Thymus (tissue), 11 donors: Measurements from ENCODE around the gene QRICH2. TPM values are rescaled to one million over a fixed set of nuclear protein-coding genes. Genes with fewer than 3 reads are reported as not detected.
"Not testable (repeated sequence)": the region's sequence is repeated elsewhere in the genome, so short reads cannot be mapped to it uniquely, and the experiment has no call there.

Experiments
- DNase-seq, 9 donors: peaks; one replicate each; pipeline ENCODE4 v3.0.0-alpha.2; 2013; ENCODE audit warnings: low spot score in 9 of 9, low read depth in 6 of 9, missing footprints in 1 of 9
- H3K27ac ChIP-seq, 2 donors: one replicate each; pipeline ENCODE4 v1.5.1; 2013; ENCODE audit warnings: control low read depth in 1 of 2, low read depth in 1 of 2, low read length in 1 of 2, mild to moderate bottlenecking in 1 of 2, moderate library complexity in 1 of 2
- H3K27me3 ChIP-seq, 2 donors: one replicate each; pipeline ENCODE4 v1.5.1; 2013; ENCODE audit warnings: low read length in 1 of 2; ENCODE audit not compliant: control insufficient read depth in 2 of 2, insufficient read depth in 1 of 2
- H3K36me3 ChIP-seq, 2 donors: one replicate each; pipeline ENCODE4 v1.5.1; 2013; ENCODE audit warnings: low read length in 1 of 2, mild to moderate bottlenecking in 1 of 2, moderate library complexity in 1 of 2; ENCODE audit not compliant: control insufficient read depth in 2 of 2, insufficient read depth in 2 of 2
- H3K4me1 ChIP-seq, 2 donors: one replicate each; pipeline ENCODE4 v1.5.1; 2013; ENCODE audit warnings: low read length in 2 of 2; ENCODE audit not compliant: control insufficient read depth in 2 of 2, insufficient read depth in 2 of 2
- H3K4me3 ChIP-seq, 2 donors: one replicate each; pipeline ENCODE4 v1.5.1; 2013; ENCODE audit warnings: low read length in 2 of 2, control low read depth in 1 of 2, mild to moderate bottlenecking in 1 of 2
- H3K9me3 ChIP-seq, 2 donors: one replicate each; pipeline ENCODE4 v1.5.1; 2013; ENCODE audit warnings: low read length in 1 of 2, mild to moderate bottlenecking in 1 of 2; ENCODE audit not compliant: control insufficient read depth in 2 of 2, insufficient read depth in 1 of 2
- WGBS: extraction: QIAGEN DNeasy Blood & Tissue Kit; methylation state at CpG from one replicate; pipeline ENCODE4 v1.1.7; 2013; 5-methylcytosine and 5-hydroxymethylcytosine counted together
- polyA plus RNA-seq: library from polyadenylated mRNA; stranded (reverse); fragments of 200-250 nt; gene quantifications from one replicate; pipeline ENCODE4 v1.2.3, GENCODE V29; 2013
- total RNA-seq: library from RNA; stranded (reverse); fragments of 120-200 nt; gene quantifications from one replicate; pipeline ENCODE4 v1.2.4, GENCODE V29; 2013
- donor health status: healthy.

QRICH2 gene
- total and polyA plus RNA-seq, 2 donors: 1.1 to 7.3 TPM

DNA sequence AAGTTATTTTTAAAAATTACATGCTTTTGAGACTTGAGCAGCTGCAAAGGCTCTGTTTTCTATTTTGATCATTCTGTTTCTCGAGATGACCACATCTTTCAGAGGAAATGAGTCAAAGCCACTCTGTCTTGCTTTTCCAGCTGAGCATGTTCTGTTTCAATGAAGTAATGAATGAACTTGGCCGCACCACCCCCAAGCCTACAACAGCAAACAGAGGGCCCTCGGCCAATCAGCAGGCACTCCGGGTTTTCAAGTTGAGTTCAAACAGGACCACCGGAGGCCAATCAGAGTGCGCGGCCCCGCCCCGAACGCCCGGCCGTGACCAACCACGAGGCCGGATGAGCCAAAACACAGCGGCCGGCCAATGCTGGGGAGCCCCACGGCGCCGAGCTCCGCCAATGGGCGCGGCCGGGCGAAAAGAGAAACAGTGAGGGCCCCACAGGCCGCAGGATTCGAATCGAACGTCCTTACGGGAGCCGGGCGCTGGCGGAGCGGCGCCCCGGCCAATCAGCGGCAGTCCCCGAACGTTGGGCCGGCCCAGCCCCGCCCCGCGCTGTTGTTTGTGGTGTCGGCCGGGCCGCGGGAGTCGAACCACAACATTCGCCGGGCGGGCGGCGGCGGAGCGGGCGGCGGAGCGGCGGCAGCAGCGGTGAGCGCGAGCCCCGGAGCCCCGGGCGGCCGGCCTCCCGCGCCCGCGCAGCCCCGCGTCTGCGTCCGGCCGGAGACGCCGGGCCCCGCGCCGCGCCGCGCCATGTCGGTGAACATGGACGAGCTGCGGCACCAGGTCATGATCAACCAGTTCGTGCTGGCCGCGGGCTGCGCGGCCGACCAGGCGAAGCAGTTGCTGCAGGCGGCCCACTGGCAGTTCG is 43.1 kb downstream of the QRICH2 start, which contains the start of gene UBALD2:
Gene UBALD2, plus strand, starts transcription at position 594 of the 869 bp plus-strand sequence. Its CDS starts 158 bp downstream, at position 752.
- Histone ChIP-seq H3K4me3 (peak within 1 kb of the TSS; percentile 77 to 99), H3K27ac (peak within 1 kb of the TSS; percentile 76 to 93), H3K27me3 (no peaks in the 10 kb centered on the region), H3K4me1 (peaks cover 37 to 71% of the 10 kb centered on the region in 2 donors), H3K36me3 (peaks cover 17 to 29% of the 10 kb centered on the region in 2 donors), H3K9me3 (peaks cover 0 to 4% of the 10 kb centered on the region in 2 donors)
- under 1% methylated on average over 94 of the region's 94 CpGs for WGBS
- peak; percentile 92 to 99 (median 96) for DNase-seq

DNA sequence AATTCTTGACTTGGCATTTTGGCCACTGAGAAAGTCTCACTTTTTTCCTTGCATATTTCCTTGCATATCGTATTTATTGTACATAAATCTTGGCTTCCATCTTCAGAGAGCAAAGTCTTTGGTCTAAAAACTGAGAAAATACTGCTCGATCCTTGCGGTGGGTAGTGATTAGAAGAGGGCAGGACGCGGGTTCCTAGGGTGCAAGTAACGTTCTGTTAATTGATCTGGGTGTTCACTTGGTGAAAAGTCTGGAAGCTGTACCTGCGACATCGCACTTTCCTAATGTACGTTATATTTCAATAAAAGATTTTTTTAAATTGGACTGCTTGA is 43.7 kb downstream of the QRICH2 start:
- peaks cover 14 to 23% of the 10 kb centered on the region in 2 donors for H3K36me3 ChIP-seq
- peaks cover 37 to 65% of the 10 kb centered on the region in 2 donors for H3K4me1 ChIP-seq
- H3K27ac ChIP-seq: peak overlapping the region; percentile 50 to 68
- H3K27me3 ChIP-seq: no peaks in the 10 kb centered on the region
- H3K9me3 ChIP-seq: peaks cover 0 to 4% of the 10 kb centered on the region in 2 donors
- H3K4me3 ChIP-seq: peak overlapping the region in 1 of 2 donors; percentile 1
- no peak for DNase-seq
- 83% methylated on average over 9 of the region's 9 CpGs for WGBS

DNA sequence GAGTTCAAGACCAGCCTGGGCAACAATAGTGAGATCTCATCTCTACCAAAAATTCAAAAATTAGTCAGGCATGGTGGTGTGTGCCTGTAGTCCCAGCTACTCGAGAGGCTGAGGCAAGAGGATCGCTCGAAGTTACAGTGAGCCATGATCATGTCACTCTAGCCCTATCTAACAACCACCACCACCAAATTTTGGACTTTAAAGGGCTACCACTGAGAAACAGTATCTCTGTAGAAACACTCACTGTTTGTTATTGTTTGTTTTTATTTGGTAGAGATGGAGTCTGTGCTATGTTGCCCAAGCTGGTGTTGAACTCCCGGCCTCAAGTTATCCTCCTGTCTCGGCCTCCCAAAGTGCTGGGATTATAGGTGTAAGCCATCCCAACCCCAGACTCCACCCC is 44.2 kb downstream of the QRICH2 start:
- H3K27me3 ChIP-seq: no peaks in the 10 kb centered on the region
- H3K9me3 ChIP-seq: no peaks in the 10 kb centered on the region
- no peak overlapping the region for H3K4me3 ChIP-seq
- 97% methylated on average over 5 of the region's 5 CpGs for WGBS
- no peak for DNase-seq
- peaks cover 9 to 18% of the 10 kb centered on the region in 2 donors for H3K36me3 ChIP-seq
- H3K4me1 ChIP-seq: peaks cover 34 to 60% of the 10 kb centered on the region in 2 donors
- peak overlapping the region in 1 of 2 donors; percentile 64 for H3K27ac ChIP-seq

DNA sequence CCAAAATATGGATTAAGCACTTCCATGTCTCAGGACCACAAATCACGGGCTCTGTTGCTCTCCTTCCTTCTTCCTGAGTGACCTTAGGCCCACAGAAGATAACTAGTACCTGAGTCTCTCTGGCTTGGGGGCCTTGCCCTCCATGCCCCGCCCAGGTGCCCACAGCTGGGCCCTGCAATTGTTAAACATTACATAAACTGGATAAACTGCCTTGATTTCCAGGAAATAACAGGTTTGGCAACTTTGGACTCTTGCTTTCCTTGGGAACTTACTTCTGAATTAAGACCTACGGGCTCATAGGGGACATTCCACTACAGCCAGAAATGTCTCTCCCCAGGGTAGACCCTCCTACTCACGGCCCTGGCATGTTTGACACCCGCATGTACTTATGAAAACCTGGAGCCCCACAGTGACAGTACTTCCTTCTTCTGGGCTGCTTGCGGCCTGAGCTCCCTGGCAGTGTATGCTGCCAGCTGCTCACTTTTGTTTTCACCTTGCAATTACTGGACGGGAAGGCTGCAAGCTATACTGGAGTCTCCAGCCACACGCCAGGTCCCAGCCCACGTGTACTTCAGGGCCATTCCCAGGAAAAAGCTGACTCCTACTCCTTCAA is 45.2 kb downstream of the QRICH2 start:
- Histone ChIP-seq H3K36me3 (peaks cover 0 to 10% of the 10 kb centered on the region in 2 donors), H3K9me3 (no peaks in the 10 kb centered on the region), H3K27ac (peak overlapping the region in 1 of 2 donors; percentile 39), H3K4me1 (peaks cover 24 to 49% of the 10 kb centered on the region in 2 donors), H3K27me3 (no peaks in the 10 kb centered on the region), H3K4me3 (no peak overlapping the region)
- WGBS: 29% methylated on average over 9 of the region's 9 CpGs
- DNase-seq: peak in 2 of 9 donors; percentile 48 to 71

DNA sequence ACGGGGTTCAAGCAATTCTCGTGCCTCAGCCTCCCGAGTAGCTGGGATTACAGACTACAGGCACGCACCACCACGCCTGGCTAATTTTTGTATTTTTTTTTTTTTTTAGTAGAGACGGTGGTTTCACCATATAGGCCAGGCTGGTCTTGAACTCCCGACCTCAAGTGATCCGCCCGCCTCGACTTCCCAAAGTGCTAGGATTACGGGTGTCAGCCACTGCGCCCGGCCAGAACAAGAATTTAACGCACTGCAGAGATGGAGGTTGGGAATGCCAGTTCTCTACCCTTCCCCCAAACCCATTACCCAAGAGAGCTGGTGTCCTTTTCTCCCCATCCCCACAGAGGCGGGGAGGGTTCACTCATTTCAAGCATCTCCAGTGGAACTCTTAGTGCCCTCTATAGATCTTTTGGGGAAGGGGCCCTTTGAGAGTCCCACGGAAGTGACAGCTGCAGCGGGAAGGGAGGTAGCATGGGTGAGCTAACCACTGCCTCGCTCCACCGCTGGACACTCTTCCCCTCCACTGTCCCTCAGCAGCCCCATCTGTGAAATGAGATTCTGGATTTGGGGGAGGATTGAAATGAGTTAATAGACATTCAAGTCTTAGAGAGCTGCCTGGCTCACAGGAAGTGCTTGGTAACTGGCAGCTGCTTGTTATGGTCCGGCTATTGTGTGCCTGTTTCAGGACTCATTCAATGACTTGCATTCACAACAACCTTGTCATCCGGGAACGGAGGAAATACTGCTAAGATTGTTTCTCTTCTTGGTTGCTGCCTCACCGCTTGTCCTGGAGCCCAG is 46.5 kb downstream of the QRICH2 start:
- DNase-seq: peak in 1 of 9 donors; percentile 58
- Histone ChIP-seq H3K36me3 (no peaks in the 10 kb centered on the region), H3K9me3 (no peaks in the 10 kb centered on the region), H3K27me3 (no peaks in the 10 kb centered on the region), H3K4me1 (peaks cover 13 to 38% of the 10 kb centered on the region in 2 donors), H3K27ac (peak overlapping the region in 1 of 2 donors; percentile 69), H3K4me3 (no peak overlapping the region)
- 77% methylated on average over 23 of the region's 23 CpGs for WGBS

DNA sequence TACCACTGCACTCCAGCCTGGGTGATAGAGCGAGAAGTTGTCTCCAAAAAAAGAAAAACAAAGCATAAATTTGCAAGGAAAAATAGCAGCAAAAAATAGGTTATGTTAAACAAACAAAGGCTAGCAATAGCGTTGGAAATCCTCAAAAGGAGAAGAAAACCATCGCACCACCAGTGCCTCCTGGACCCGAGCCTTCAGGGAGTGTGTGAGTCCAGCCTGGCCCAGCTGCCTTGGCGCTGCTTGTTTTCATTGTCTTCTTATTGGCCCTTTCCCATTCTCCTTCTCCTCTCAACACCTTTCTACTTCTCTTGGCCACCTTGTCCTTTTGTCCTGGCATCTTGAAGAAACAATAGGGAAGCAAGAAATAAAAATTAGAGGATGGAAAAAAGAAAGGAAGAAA is 47.4 kb downstream of the QRICH2 start:
- H3K27ac ChIP-seq: no peak overlapping the region
- DNase-seq: no peak

DNA sequence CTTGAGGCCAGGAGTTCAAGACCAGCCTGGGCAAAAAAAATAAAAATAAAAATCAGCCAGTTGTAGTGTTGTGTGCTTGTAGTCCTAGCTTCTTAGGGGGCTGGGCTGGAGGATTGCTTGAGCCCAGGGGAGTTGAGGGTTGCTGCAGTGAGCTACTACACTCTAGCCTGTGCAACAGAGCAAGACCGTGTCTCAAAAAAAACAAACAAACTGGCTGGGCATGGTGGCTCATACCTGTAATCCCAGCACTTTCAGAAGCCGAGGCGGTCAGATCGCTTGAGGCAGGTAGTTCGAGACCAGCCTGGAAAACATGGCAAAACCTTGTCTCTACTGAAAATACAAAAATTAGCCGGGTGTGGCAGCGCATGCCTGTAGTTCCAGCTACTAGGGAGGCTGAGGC is 47.9 kb downstream of the QRICH2 start:
- H3K27ac ChIP-seq: no peak overlapping the region
- no peak overlapping the region for H3K4me3 ChIP-seq
- H3K27me3 ChIP-seq: no peaks in the 10 kb centered on the region
- H3K36me3 ChIP-seq: no peaks in the 10 kb centered on the region
- whole genome bisulfite sequencing: 99% methylated on average over 7 of the region's 7 CpGs
- H3K4me1 ChIP-seq: peaks cover 11 to 37% of the 10 kb centered on the region in 2 donors
- no peak for DNase-seq
- H3K9me3 ChIP-seq: no peaks in the 10 kb centered on the region

More for the DNA sequence above, 47.4 kb downstream of the QRICH2 start:
- H3K4me3 ChIP-seq: no peak overlapping the region
- no peaks in the 10 kb centered on the region for H3K36me3 ChIP-seq
- peaks cover 11 to 37% of the 10 kb centered on the region in 2 donors for H3K4me1 ChIP-seq
- 86% methylated on average over 5 of the region's 5 CpGs for WGBS
- H3K9me3 ChIP-seq: no peaks in the 10 kb centered on the region
- H3K27me3 ChIP-seq: no peaks in the 10 kb centered on the region

DNA sequence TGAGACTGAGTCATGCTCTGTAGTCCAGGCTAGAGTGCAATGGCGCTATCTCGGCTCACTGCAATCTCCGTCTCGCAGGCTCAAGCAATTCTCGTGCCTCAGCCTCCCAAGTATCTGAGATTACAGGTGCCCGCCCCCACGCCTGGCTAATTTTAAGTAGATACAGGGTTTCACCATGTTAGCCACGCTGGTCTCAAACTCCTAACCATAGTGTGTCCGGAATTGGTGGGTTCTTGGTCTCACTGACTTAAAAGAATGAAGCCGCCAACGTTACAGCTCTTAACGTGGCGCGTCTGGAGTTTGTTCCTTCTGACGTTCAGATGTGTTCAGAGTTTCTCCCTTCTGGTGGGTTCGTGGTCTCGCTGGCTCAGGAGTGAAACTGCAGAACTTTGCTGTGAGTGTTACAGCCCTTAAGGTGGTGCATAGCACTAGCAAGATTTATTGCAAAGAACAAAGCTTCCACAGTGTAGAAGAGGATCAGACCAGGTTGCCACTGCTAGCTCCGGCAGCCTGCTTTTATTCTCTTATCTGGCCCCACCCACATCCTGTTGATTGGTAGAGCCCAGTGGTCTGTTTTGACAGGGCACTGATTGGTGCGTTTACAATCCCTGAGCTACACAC is 51.5 kb downstream of the QRICH2 start:
- H3K9me3 ChIP-seq, H3K27me3 ChIP-seq, H3K36me3 ChIP-seq, H3K4me3 ChIP-seq: not testable (repeated sequence)
- WGBS: 67% methylated on average over 19 of the region's 19 CpGs
- DNase-seq: peak in 1 of 9 donors; percentile 43
- peak overlapping the region in 1 of 2 donors; percentile 46 for H3K27ac ChIP-seq
- peaks cover under 1 to 22% of the 10 kb centered on the region in 2 donors for H3K4me1 ChIP-seq
